Measurements from ENCODE around the gene ASCL3.
"Not testable (repeated sequence)": the region's sequence is repeated elsewhere in the genome, so short reads cannot be mapped to it uniquely, and the experiment has no call there.

Gene ASCL3

GRCh38 chr11:8987446-8987845 lies 44.6 kb upstream of the ASCL3 start:
- Histone ChIP-seq H3K9me2 (replicated peaks; ENCODE audit: control insufficient read depth, low read length) (no peaks in the 10 kb centered on the region), H4K20me1 (ENCODE audit: control insufficient read depth, insufficient read depth, low read depth, low read length) (no peaks in the 10 kb centered on the region)
- no peak for TF ChIP-seq EZH2phosphoT487 (IDR thresholded peaks at IDR 0.05; ENCODE audit: borderline replicate concordance, low read length)
- no peak for TF ChIP-seq CTCF (IDR thresholded peaks at IDR 0.05; ENCODE audit: low read depth, low read length, poor library complexity, severe bottlenecking)

GRCh38 chr11:8986772-8987171 lies 44.0 kb upstream of the ASCL3 start:
- H3K79me2 ChIP-seq (ENCODE audit: control insufficient read depth, low read length); H3K4me3 ChIP-seq (ENCODE audit: low read length); H3K4me1 ChIP-seq (ENCODE audit: control insufficient read depth, low read length); H3K9me3 ChIP-seq (ENCODE audit: control insufficient read depth, insufficient read depth, low read length); H4K20me1 ChIP-seq (ENCODE audit: control insufficient read depth, insufficient read depth, low read depth, low read length); H3K4me2 ChIP-seq (ENCODE audit: low read length); H3F3A ChIP-seq (ENCODE audit: control insufficient read depth, insufficient read depth); H3K9me2 ChIP-seq (replicated peaks; ENCODE audit: control insufficient read depth, low read length); H3K27ac ChIP-seq (ENCODE audit: low read depth, low read length); H3K36me3 ChIP-seq (ENCODE audit: control insufficient read depth, low read length): not testable (repeated sequence)
- peaks cover 14% of the 10 kb centered on the region for H3K27me3 ChIP-seq (ENCODE audit: control insufficient read depth, low read length)

More at GRCh38 chr11:8987446-8987845, 44.6 kb upstream of the ASCL3 start:
- H3K27ac ChIP-seq (ENCODE audit: low read depth, low read length), result no peak overlapping the region
- no peaks in the 10 kb centered on the region for H3K79me2 ChIP-seq (ENCODE audit: control insufficient read depth, low read length)
- H3K4me3 ChIP-seq (ENCODE audit: low read length), result no peak overlapping the region
- no peak overlapping the region for H3K4me2 ChIP-seq (ENCODE audit: low read length)
- no peaks in the 10 kb centered on the region for H3K36me3 ChIP-seq (ENCODE audit: control insufficient read depth, low read length)
- no peaks in the 10 kb centered on the region for H3F3A ChIP-seq (ENCODE audit: control insufficient read depth, insufficient read depth)
- no peaks in the 10 kb centered on the region for H3K9me3 ChIP-seq (ENCODE audit: control insufficient read depth, insufficient read depth, low read length)
- peaks cover 14% of the 10 kb centered on the region for H3K27me3 ChIP-seq (ENCODE audit: control insufficient read depth, low read length)
- no peaks in the 10 kb centered on the region for H3K4me1 ChIP-seq (ENCODE audit: control insufficient read depth, low read length)

- no peak overlapping the region for H3K4me2 ChIP-seq (ENCODE audit: low read length)
These were observed 42.6 kb upstream of the ASCL3 start for GRCh38 chr11:8985462-8985861.

GRCh38 chr11:8983552-8983951 lies 40.7 kb upstream of the ASCL3 start:
- Histone ChIP-seq H3K4me1 (ENCODE audit: control insufficient read depth, low read length) (no peaks in the 10 kb centered on the region), H3F3A (ENCODE audit: control insufficient read depth, insufficient read depth) (no peaks in the 10 kb centered on the region), H4K20me1 (ENCODE audit: control insufficient read depth, insufficient read depth, low read depth, low read length) (no peaks in the 10 kb centered on the region), H3K27ac (ENCODE audit: low read depth, low read length) (no peak overlapping the region), H3K4me2 (ENCODE audit: low read length) (no peak overlapping the region), H3K9me2 (replicated peaks; ENCODE audit: control insufficient read depth, low read length) (no peaks in the 10 kb centered on the region), H3K9me3 (ENCODE audit: control insufficient read depth, insufficient read depth, low read length) (no peaks in the 10 kb centered on the region), H3K36me3 (ENCODE audit: control insufficient read depth, low read length) (no peaks in the 10 kb centered on the region), H3K27me3 (ENCODE audit: control insufficient read depth, low read length) (peaks cover 7% of the 10 kb centered on the region), H3K79me2 (ENCODE audit: control insufficient read depth, low read length) (no peaks in the 10 kb centered on the region), H3K4me3 (ENCODE audit: low read length) (no peak overlapping the region)
- TF ChIP-seq EZH2phosphoT487 (IDR thresholded peaks at IDR 0.05; ENCODE audit: borderline replicate concordance, low read length) (no peak), CTCF (IDR thresholded peaks at IDR 0.05; ENCODE audit: low read depth, low read length, poor library complexity, severe bottlenecking) (no peak)

More at GRCh38 chr11:8985462-8985861, 42.6 kb upstream of the ASCL3 start:
- TF ChIP-seq CTCF (IDR thresholded peaks at IDR 0.05; ENCODE audit: low read depth, low read length, poor library complexity, severe bottlenecking) (no peak), EZH2phosphoT487 (IDR thresholded peaks at IDR 0.05; ENCODE audit: borderline replicate concordance, low read length) (no peak)
- no peak overlapping the region for H3K4me3 ChIP-seq (ENCODE audit: low read length)
- H4K20me1 ChIP-seq (ENCODE audit: control insufficient read depth, insufficient read depth, low read depth, low read length), result no peaks in the 10 kb centered on the region
- no peak overlapping the region for H3K27ac ChIP-seq (ENCODE audit: low read depth, low read length)
- no peaks in the 10 kb centered on the region for H3K4me1 ChIP-seq (ENCODE audit: control insufficient read depth, low read length)
- H3K9me3 ChIP-seq (ENCODE audit: control insufficient read depth, insufficient read depth, low read length), result no peaks in the 10 kb centered on the region
- H3K27me3 ChIP-seq (ENCODE audit: control insufficient read depth, low read length), result peaks cover 14% of the 10 kb centered on the region
- H3K36me3 ChIP-seq (ENCODE audit: control insufficient read depth, low read length), result no peaks in the 10 kb centered on the region
- H3K79me2 ChIP-seq (ENCODE audit: control insufficient read depth, low read length), result no peaks in the 10 kb centered on the region
- no peaks in the 10 kb centered on the region for H3F3A ChIP-seq (ENCODE audit: control insufficient read depth, insufficient read depth)
- H3K9me2 ChIP-seq (replicated peaks; ENCODE audit: control insufficient read depth, low read length), result no peaks in the 10 kb centered on the region
